HepG2 (cell line): Measurements from ENCODE around the gene C10orf143. TPM values are rescaled to one million over a fixed set of nuclear protein-coding genes. Genes with fewer than 3 reads are reported as not detected.

Experiments
- ATAC-seq: fragments of 200-7000 bp; cut with Tn5 transposase; 3 replicates; pipeline ENCODE4 v1.9.1; 2020; ENCODE audit warnings: mild to moderate bottlenecking, moderate library complexity
- BruUV-seq: library from RNA; stranded (reverse); fragments of 400-500 nt; replicated peaks from 2 replicates; lab custom pipeline; 2021; lab: Mats Ljungman, UMichigan
- CTCF ChIA-PET: fragments of 300-600 bp; formaldehyde crosslinking; extraction: SDS; loops from one replicate; lab custom pipeline; 2021; ENCODE audit warnings: low total read pairs, inconsistent platforms, low intra/inter-chr PET ratio; lab: Yijun Ruan, JAX
- POLR2A ChIA-PET: fragments of 350-600 bp; sonication (Branson Sonifier 250); formaldehyde crosslinking; loops from one replicate; lab custom pipeline; 2020; ENCODE audit warnings: antibody characterized with exemption, inconsistent platforms; lab: Yijun Ruan, JAX
- DNase-seq: peaks from one replicate; pipeline ENCODE4 v3.0.0-alpha.2; 2015; ENCODE audit warnings: low spot score
- FAIRE-seq: peaks from 3 replicates; lab custom pipeline; 2011; peaks lifted over from hg19 to GRCh38; lab: Jason Lieb, UNC
- H2AFZ ChIP-seq: one replicate; pipeline ENCODE4 v1.6.1; 2011; ENCODE audit warnings: low read length, inconsistent platforms
- H3K27ac ChIP-seq: fragments of 300-600 bp; 3 replicates; pipeline ENCODE4 v1.8.0; 2011; ENCODE audit warnings: mixed run types, mild to moderate bottlenecking, mixed read lengths, low read length, inconsistent platforms; ENCODE audit not compliant: insufficient read depth; ENCODE audit errors: extremely low read length
- H3K27me3 ChIP-seq, 2 experiments: fragments of 200-600 bp in 1 of 2; 2 replicates in 1 of 2; 3 replicates in 1 of 2; pipeline versions ENCODE4 v1.6.0 to v1.8.0; 2011; ENCODE audit warnings: low read length in 2 of 2, mild to moderate bottlenecking in 2 of 2, moderate library complexity in 2 of 2, inconsistent platforms in 1 of 2; ENCODE audit not compliant: insufficient read depth in 2 of 2, control insufficient read depth in 1 of 2
- H3K36me3 ChIP-seq, 2 experiments: fragments of 200-600 bp in 1 of 2; replicated peaks in 1 of 2; 2 replicates in 1 of 2; 3 replicates in 1 of 2; pipeline versions ENCODE4 v1.5.1 to v1.8.0; 2011; ENCODE audit warnings: low read length in 2 of 2, inconsistent platforms in 1 of 2; ENCODE audit not compliant: insufficient read depth in 2 of 2, control insufficient read depth in 1 of 2
- H3K4me1 ChIP-seq: 2 replicates; pipeline ENCODE4 v1.5.1; 2012; ENCODE audit warnings: low read length, inconsistent platforms; ENCODE audit not compliant: insufficient read depth
- H3K4me2 ChIP-seq: 2 replicates; pipeline ENCODE4 v1.6.0; 2011; ENCODE audit warnings: low read depth, low read length, inconsistent platforms
- H3K4me3 ChIP-seq, 3 experiments: fragments of 200-600 bp in 1 of 3; sonication (generic), shearing (Covaris generic) in 1 of 3; replicated peaks in 1 of 3; 2 replicates each; pipeline ENCODE4 v1.5.1; 2011 to 2016; ENCODE audit warnings: low read length in 3 of 3, inconsistent platforms in 2 of 3, low read depth in 2 of 3, mild to moderate bottlenecking in 2 of 3, control low read depth in 1 of 3, mixed read lengths in 1 of 3; ENCODE audit not compliant: insufficient read depth in 1 of 3
- H3K79me2 ChIP-seq: one replicate; pipeline ENCODE4 v1.6.1; 2011; ENCODE audit warnings: low read length, inconsistent platforms; ENCODE audit not compliant: insufficient read depth
- H3K9ac ChIP-seq: 2 replicates; pipeline ENCODE4 v1.6.0; 2011; ENCODE audit warnings: mild to moderate bottlenecking, low read depth, low read length, inconsistent platforms; ENCODE audit not compliant: insufficient read depth
- H3K9me3 ChIP-seq: 2 replicates; pipeline ENCODE4 v1.5.1; 2012; ENCODE audit warnings: mild to moderate bottlenecking, low read length
- H4K20me1 ChIP-seq: 2 replicates; pipeline ENCODE4 v1.6.0; 2011; ENCODE audit warnings: inconsistent platforms, mild to moderate bottlenecking, low read length, moderate library complexity; ENCODE audit not compliant: insufficient read depth
- HOXD1 ChIP-seq: sonication (generic); formaldehyde crosslinking; IDR thresholded peaks from 2 replicates; pipeline ENCODE4 v1.5.0; 2020; ENCODE audit warnings: missing genetic modification reagents
- IRF2 ChIP-seq: IDR thresholded peaks from 2 replicates; pipeline ENCODE4 v1.6.1; 2018; ENCODE audit warnings: missing genetic modification reagents, missing compliant biosample characterization
- MED13 ChIP-seq: sonication (generic); formaldehyde crosslinking; IDR thresholded peaks from 2 replicates; pipeline ENCODE4 v1.5.0; 2020; ENCODE audit warnings: missing genetic modification reagents
- NCOA1 ChIP-seq: sonication (generic); formaldehyde crosslinking; IDR thresholded peaks from 2 replicates; pipeline ENCODE4 v1.9.0; 2021; ENCODE audit warnings: missing genetic modification reagents
- NFKB2 ChIP-seq: sonication (generic); formaldehyde crosslinking; IDR thresholded peaks from 2 replicates; pipeline ENCODE4 v1.4.0; 2020; ENCODE audit warnings: missing genetic modification reagents, borderline replicate concordance
- ZBTB7B ChIP-seq: sonication (generic); formaldehyde crosslinking; IDR thresholded peaks from 2 replicates; pipeline ENCODE4 v1.4.0; 2020; ENCODE audit warnings: missing genetic modification reagents
- ZNF121 ChIP-seq: sonication (generic); formaldehyde crosslinking; IDR thresholded peaks from 2 replicates; pipeline ENCODE4 v1.5.0; 2020; ENCODE audit warnings: mild to moderate bottlenecking, missing genetic modification reagents
- ZNF24 ChIP-seq: fragments of 450-650 bp; IDR thresholded peaks from 2 replicates; pipeline ENCODE4 v1.6.1; 2017; ENCODE audit warnings: antibody characterized with exemption, mild to moderate bottlenecking
- ZNF570 ChIP-seq: sonication (generic); formaldehyde crosslinking; IDR thresholded peaks from 2 replicates; pipeline ENCODE4 v1.4.0; 2020; ENCODE audit warnings: mild to moderate bottlenecking, missing genetic modification reagents, borderline replicate concordance
- ZNF841 ChIP-seq: sonication (generic); formaldehyde crosslinking; IDR thresholded peaks from 2 replicates; pipeline ENCODE4 v1.8.1; 2023; ENCODE audit warnings: missing genetic modification reagents, borderline replicate concordance
- WGBS: methylation state at CpG from one replicate; pipeline ENCODE4 v1.1.6; 2017; ENCODE audit warnings: low lambda C conversion rate; 5-methylcytosine and 5-hydroxymethylcytosine counted together
- in situ Hi-C: cut with HindIII; loops from 2 replicates; pipeline ENCODE4 v1.10.0; 2017; ENCODE audit warnings: low pct_unique_long_range_greater_than_20kb; ENCODE audit not compliant: extremely low pct_ligation_motif_present
- intact Hi-C: fragments of 100-400 bp; cut with micrococcal nuclease; formaldehyde crosslinking; loops from one replicate; pipeline ENCODE4 v1.10.0; 2022; ENCODE audit not compliant: unreplicated experiment
- polyA plus RNA-seq, 8 experiments: library from polyadenylated mRNA; depleted of rRNA in 3 of 8; stranded (reverse) in 7 of 8; unstranded in 1 of 8; fragments of >200 nt; fragmentation: Illumina TruSeq in 4 of 8; extraction: Trizol in 4 of 8; gene quantifications; 2 replicates each; pipeline versions ENCODE4 v1.2.1 to v1.2.3, GENCODE V29; 2011 to 2016; ENCODE audit warnings: low read depth in 4 of 8, missing spikeins in 1 of 8, mixed read lengths in 1 of 8; ENCODE audit not compliant: insufficient read depth in 1 of 8
- total RNA-seq, 5 experiments: library from RNA; depleted of rRNA; stranded (reverse); fragments of >200 nt; fragmentation: Illumina TruSeq; extraction: Trizol; gene quantifications; 2 replicates each; pipeline ENCODE4 v1.2.3, GENCODE V29; 2016; ENCODE audit warnings: low read depth in 1 of 5
- TF ChIP-seq, protein P1 (sequence below): sonication (generic); formaldehyde crosslinking; IDR thresholded peaks from 2 replicates; pipeline ENCODE4 v1.4.0; 2020; ENCODE audit warnings: missing genetic modification reagents, borderline replicate concordance

The C10orf143 gene
- total and polyA plus RNA-seq, 2 of the 13 experiments (the other 11 are each of a cell fraction or from before 2014, with no cell fraction given) = 0.21 to 0.91 TPM

GRCh38 chr10:130080461-130080814, 30.2 kb downstream of the C10orf143 start:
- intact Hi-C loops = no loop called here
- WGBS = 10% methylated on average over 1 of the region's 2 CpGs
- no TSS peak for BruUV-seq

DNA sequence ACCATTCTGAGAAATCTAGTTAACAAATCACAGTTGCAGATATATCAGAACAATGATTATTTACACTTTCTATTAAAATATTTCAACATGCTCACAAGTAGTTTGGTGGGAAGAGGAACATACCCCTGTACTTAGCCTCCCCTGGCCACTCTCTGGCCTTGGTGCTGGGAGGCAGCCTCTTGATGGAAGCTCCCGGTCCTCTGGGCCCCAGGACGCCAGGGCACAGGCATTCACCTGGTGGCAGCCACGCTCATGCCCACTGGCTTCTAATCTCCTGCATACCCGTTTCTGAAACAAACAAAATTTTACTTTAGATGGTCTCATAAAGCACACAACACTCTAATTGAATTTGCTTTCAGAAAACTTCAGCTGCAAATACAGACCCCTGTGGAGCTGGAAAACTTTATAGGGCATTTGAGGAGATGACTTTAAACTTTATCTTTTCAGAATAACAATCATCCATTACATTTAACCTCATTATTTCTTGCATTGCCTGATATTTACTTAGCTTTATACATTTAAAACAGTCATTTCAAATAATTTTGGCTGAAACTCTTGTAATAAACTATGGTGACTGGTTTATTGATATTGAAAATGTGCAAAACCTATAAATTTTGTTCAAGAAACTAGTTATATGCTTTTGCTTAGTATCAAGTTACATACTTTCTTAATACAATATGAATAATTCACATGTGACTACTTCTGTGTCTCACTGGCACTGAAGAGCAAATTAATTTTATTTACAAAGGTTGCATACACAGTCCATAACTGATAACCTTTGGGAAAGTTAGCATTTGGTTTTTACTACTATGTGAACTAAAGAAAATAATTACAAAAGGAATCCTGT, 30.8 kb downstream of the C10orf143 start:
- ATAC-seq = no peak
- Histone ChIP-seq H3K4me2 (no peak overlapping the region), H3K27ac (no peak overlapping the region), H3K4me1 (no peaks in the 10 kb centered on the region), H3K9me3 (no peaks in the 10 kb centered on the region), H3K9ac (no peak overlapping the region), H4K20me1 (no peaks in the 10 kb centered on the region), H3K4me3 (no peak overlapping the region), H3K27me3 (peaks cover 0 to 1% of the 10 kb centered on the region in 2 experiments; a peak in 1 of 5 replicates), H3K36me3 (no peaks in the 10 kb centered on the region), H3K79me2 (no peaks in the 10 kb centered on the region), H2AFZ (no peak overlapping the region)
- WGBS = 49% methylated on average over 4 of the region's 4 CpGs
- ChIA-PET CTCF (no interaction called here), POLR2A (no interaction called here)
- intact Hi-C loops (loop anchor here (5.0 kb wide), 1 partner anchor 1763 kb away; no protein-coding TSS in a partner anchor), in situ Hi-C loops (no loop called here)
- FAIRE-seq = no peak
- DNase-seq = no peak
- no peak for TF ChIP-seq ZNF570 (CRISPR knock-in tag)
- TF ChIP-seq, protein P1, sequence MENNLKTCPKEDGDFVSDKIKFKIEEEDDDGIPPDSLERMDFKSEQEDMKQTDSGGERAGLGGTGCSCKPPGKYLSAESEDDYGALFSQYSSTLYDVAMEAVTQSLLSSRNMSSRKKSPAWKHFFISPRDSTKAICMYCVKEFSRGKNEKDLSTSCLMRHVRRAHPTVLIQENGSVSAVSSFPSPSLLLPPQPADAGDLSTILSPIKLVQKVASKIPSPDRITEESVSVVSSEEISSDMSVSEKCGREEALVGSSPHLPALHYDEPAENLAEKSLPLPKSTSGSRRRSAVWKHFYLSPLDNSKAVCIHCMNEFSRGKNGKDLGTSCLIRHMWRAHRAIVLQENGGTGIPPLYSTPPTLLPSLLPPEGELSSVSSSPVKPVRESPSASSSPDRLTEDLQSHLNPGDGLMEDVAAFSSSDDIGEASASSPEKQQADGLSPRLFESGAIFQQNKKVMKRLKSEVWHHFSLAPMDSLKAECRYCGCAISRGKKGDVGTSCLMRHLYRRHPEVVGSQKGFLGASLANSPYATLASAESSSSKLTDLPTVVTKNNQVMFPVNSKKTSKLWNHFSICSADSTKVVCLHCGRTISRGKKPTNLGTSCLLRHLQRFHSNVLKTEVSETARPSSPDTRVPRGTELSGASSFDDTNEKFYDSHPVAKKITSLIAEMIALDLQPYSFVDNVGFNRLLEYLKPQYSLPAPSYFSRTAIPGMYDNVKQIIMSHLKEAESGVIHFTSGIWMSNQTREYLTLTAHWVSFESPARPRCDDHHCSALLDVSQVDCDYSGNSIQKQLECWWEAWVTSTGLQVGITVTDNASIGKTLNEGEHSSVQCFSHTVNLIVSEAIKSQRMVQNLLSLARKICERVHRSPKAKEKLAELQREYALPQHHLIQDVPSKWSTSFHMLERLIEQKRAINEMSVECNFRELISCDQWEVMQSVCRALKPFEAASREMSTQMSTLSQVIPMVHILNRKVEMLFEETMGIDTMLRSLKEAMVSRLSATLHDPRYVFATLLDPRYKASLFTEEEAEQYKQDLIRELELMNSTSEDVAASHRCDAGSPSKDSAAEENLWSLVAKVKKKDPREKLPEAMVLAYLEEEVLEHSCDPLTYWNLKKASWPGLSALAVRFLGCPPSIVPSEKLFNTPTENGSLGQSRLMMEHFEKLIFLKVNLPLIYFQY (CRISPR knock-in tag) = no peak
- no peak for TF ChIP-seq ZNF841 (CRISPR knock-in tag)
- no peak for TF ChIP-seq ZNF24
- no TSS peak for BruUV-seq

More at GRCh38 chr10:130080461-130080814, 30.2 kb downstream of the C10orf143 start:
- Histone ChIP-seq H2AFZ (no peak overlapping the region), H3K27me3 (no peaks in the 10 kb centered on the region), H3K27ac (no peak overlapping the region), H3K4me2 (no peak overlapping the region), H3K9me3 (no peaks in the 10 kb centered on the region), H4K20me1 (no peaks in the 10 kb centered on the region), H3K79me2 (no peaks in the 10 kb centered on the region), H3K4me1 (no peaks in the 10 kb centered on the region), H3K9ac (no peak overlapping the region), H3K36me3 (no peaks in the 10 kb centered on the region), H3K4me3 (no peak overlapping the region)
- FAIRE-seq = no peak
- DNase-seq = no peak
- in situ Hi-C loops = no loop called here
- ATAC-seq = no peak
- CTCF ChIA-PET = no interaction called here
- POLR2A ChIA-PET = no interaction called here
- TF ChIP-seq NFKB2 (CRISPR knock-in tag) (no peak), IRF2 (CRISPR knock-in tag) (no peak), HOXD1 (CRISPR knock-in tag) (no peak), NCOA1 (CRISPR knock-in tag) (no peak), MED13 (CRISPR knock-in tag) (no peak), ZNF121 (CRISPR knock-in tag) (no peak), ZBTB7B (CRISPR knock-in tag) (no peak)
